HG02970 (cell line): ENCODE measurements around the gene C19orf81.

Source experiments
- ATAC-seq: cut with Tn5 transposase; IDR thresholded peaks from one replicate; pipeline ENCODE4 v1.9.1; 2021; ENCODE audit warnings: mild to moderate bottlenecking, moderate library complexity, moderate number of reproducible peaks; ENCODE audit not compliant: unreplicated experiment, low FRiP score

The C19orf81 gene

DNA sequence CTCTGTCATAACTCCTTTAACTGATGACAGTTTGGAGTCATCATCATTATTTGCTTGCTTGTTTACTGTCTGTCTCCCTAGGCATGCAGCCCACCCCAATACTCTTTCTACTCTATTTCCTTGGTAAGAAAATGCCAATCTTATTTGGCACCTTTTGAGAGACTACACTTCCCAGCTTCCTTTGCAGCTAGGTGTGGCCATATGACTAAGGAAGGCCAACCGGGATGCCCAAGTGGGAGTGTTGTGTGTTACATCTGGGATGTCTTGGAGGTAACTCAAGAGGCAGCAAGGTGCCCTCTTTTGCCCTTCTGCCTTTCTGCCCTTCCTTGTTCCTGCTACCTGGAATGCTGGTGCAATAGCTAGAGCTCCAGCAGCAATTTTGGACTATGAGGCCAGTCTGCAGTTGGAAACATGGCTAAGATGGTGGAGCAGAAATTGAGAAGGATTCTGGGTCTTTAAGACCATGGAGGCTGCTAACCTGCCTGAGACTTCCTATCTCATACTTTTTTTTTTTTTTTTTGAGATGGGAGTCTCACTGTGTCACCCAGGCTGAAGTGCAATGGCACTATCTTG, 27.5 kb downstream of the C19orf81 start:
- no peak for ATAC-seq

- no peak for ATAC-seq
These were observed 28.4 kb downstream of the C19orf81 start for GRCh38 chr19:50677636-50678035.

DNA sequence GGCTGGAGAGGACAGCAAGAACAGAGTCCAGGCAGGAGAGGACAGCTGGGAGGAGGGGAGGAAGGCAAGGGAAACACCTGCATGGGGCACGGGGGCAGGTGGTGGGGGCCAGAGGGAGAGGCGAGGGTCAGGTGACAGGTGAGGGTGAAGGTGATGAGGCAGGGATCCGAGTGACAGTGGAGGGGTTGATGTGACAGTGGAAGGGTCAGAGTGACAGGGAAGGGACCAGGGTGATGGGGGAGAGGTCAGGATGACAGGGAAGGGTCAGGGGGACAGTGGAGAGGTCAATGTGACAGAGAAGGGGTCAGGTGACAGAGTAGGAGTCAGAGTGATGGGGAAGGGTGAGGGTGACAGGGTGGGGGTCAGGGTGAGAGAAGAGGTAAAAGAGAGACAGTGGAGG, 29.1 kb downstream of the C19orf81 start:
- no peak for ATAC-seq

GRCh38 chr19:50679177-50680125, 30.2 kb downstream of the C19orf81 start:
- no peak for ATAC-seq

DNA sequence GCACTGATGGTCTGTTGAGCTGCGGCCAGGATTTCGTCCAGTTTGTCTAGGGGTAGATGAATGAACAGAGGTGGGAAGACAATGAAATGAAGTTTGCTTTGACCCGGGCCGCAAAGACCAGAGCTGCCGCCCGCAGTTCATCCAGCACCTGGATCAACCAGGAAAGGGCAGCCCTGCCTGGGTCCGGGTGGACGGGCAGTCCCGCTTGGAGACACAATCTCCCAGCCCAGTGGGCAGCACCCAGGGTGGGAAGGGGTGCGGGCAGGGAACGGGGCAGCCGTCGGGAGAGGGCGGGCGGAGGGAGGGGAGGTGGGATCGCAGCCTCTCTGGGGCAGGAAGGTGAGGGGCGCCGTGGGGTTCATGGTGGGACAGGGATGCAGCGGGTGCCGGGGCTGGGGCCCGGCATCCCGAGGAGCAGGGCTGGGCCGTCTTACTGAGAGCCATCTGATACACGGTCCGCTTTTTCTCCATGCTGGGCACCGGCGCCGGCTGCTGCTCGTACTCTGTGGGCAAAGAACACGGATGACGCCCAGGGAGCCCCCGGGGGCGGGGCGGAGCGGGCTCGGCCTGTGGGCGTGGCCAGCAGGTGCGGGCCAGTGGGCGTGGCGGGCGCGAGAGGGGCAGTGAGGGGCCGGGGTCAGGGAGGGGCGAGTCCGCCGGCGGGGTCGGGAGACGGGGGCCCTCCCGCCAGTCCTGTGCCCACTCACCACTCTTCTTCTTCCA, 37.2 kb downstream of the C19orf81 start:
- no peak for ATAC-seq

DNA sequence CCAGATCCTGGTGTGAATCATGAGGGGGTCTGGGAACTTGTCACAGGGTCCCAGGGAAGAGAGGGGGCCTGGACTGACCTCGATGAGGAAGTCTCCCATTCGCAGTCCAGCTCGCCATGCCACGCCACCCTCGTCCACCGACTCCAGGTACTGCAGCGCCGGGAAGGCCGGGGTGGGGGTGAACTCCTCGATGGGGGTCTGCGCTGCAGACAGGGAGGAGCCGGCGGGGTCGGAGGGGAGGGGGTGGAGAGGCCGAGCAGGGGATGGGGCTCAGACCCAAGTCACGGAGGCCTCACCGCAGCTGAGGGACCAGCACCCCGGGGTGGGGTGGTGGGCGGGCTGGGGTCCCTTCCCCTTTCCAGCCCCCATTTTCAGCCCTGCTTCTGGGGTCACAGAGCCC, 39.5 kb downstream of the C19orf81 start:
- no peak for ATAC-seq

DNA sequence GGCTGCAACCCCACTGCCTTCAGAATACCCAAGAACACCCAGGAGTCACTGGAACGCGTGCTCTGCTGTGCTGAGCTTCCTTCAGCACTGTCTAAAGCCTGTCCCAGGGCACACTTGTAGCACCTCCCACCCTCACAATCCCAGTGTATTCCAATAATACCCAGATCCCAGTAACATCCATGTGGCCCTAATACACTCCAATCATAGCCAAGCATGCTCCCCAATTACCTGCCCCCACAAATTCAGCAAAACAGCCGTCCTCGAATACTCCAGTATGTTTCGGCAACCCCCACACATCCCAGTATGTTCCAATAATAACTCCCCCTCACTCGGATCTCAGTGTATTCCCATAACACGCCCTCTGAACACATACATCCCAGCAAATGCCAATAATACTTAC, 41.2 kb downstream of the C19orf81 start:
- ATAC-seq: no peak

- ATAC-seq: no peak
These were observed 44.1 kb downstream of the C19orf81 start for GRCh38 chr19:50693064-50693975.

DNA sequence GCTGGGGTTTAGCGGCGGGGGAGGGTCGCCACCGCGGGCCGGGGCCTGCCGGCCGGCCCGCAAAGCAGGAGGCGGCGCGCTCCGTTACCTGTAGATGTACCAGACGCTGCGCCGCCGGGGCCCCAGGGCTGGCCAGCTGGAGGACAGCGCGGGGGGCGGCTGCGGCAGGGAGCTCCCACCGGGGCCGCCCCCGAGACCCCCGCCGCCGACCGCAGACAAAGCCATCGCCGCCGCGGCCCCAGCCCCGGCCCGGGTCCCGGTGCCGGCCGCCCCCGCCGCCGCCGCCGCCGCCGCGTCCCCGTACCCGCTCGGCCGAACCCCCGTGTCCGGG, 45.5 kb downstream of the C19orf81 start:
- ATAC-seq: no peak

- ATAC-seq: no peak
These were observed 46.2 kb downstream of the C19orf81 start for GRCh38 chr19:50695251-50696093.

DNA sequence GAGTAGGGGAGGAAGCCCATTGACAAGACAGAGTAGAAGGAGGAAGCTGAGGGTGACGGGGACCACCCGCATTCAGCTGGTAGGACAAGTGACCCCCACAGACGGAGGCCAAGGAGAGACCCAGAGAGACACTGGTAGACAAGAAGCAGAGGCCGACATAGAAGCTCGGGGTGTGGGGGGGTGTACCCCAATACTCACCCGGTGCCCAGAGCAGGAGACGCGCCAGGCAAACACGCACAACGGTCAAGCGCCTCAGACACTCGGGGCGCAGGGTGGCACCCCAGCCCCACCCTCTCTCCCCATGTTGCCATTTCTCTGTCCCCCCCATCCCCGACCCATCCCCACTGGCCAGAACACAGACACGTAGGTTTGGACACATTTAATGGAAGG, 46.8 kb downstream of the C19orf81 start:
- ATAC-seq: no peak

- ATAC-seq: no peak
These were observed 48.3 kb downstream of the C19orf81 start for GRCh38 chr19:50697414-50698124.

- ATAC-seq: no peak
These were observed 52.2 kb downstream of the C19orf81 start for GRCh38 chr19:50701367-50701985.

GRCh38 chr19:50702158-50702870, 53.1 kb downstream of the C19orf81 start:
- no peak for ATAC-seq

- ATAC-seq: no peak
These were observed 53.9 kb downstream of the C19orf81 start for GRCh38 chr19:50702871-50703829.

- no peak for ATAC-seq
These were observed 54.9 kb downstream of the C19orf81 start for GRCh38 chr19:50703915-50704796.
